IPS-NIHi7 (cell line): ENCODE results near the gene ACAP2.
"Not testable (repeated sequence)": the region's sequence is repeated elsewhere in the genome, so short reads cannot be mapped to it uniquely, and the experiment has no call there.

ENCODE experiments used
- DNase-seq: peaks from one replicate; pipeline ENCODE4 v3.0.0; 2012; ENCODE audit warnings: mixed read lengths; ENCODE audit errors: extremely low spot score

ACAP2 gene

DNA sequence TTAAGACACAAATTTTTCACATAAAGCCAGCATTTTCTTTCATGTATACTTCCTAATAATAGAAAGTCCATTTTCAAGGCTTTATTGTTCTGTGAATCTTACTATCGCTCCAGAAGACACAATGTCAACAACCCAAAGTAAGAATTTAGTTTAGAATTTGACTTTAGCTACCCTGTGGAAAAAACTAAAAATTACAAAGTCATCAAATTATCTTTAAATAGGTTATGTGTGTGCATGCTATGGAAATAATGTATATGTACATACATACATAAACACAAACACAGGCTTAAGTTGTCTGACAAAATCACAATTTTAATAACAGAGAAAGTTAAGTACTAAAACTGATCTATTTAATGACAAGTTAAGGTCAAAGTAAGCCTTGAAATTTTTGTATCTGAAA lies 151.7 kb downstream of the ACAP2 start:
- DNase-seq = no peak

DNA sequence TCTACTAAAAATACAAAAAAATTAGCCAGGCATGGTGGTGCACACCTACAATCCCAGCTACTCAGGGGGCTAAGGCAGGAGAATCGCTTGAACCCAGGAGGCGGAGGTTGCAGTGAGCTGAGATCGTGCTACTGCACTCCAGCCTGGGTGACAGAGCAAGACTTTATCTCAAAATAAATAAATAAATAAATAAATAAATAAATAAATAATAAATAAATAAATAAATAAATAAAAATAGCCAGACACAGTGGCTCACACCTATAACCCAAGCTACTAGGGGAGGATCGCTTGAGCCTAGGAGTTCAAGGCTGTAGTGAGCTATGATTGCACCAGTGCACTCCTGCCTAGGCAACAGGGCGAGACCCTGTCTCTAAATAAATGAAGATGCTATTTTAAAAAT lies 152.2 kb downstream of the ACAP2 start:
- not testable (repeated sequence) for DNase-seq

DNA sequence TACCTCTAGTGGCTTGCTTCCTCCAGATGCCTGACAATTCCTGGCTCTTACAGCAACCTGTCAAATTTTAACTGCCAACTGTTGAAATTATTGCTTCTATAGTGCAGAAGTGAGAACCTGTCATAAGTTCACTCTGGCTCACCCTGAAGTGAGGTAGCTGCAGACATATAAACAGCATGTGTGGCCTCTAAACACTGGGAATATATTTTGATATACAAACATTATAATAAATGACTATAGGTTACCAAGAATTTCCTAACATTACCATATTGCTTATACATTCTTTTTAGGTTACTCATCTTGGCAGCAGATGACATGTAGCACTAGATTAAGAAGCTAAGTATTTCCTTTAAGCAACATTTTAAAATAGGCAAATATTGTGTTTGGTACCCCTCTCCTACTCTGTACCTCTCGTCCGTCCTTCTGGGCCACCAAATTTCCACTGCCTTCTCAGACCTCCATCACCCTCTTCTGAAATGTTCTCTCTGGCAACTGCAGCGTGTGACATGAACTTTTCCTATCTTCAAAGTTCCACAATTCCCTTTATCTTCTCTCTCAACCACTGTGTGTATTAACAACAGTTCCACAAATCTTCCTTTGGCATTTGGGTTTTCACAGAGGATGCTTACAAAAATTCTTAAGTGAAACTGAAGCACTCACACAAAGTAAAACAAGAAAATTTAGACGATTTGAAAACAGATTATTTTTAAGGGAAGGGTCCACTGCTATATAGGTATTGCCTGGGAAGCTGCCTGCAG lies 156.5 kb downstream of the ACAP2 start:
- DNase-seq = no peak

DNA sequence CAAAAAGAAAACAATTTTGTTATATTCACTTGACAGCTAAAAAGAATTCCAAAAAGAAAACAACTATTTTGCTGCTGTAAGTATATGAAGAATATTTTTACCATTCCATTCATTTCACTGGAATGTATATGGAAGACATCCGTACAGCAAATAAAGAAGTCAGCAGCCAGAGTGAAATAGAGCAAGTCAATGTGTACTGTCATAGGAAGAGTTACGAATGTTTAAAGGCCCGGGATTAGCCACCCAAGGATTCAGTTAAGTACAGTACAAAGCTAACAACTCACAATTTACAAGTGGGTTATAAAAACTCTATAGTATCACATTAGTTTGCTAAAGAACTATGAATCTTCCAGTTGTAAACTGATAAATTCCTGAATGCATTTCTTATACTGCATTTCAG lies 157.4 kb downstream of the ACAP2 start:
- DNase-seq = no peak

DNA sequence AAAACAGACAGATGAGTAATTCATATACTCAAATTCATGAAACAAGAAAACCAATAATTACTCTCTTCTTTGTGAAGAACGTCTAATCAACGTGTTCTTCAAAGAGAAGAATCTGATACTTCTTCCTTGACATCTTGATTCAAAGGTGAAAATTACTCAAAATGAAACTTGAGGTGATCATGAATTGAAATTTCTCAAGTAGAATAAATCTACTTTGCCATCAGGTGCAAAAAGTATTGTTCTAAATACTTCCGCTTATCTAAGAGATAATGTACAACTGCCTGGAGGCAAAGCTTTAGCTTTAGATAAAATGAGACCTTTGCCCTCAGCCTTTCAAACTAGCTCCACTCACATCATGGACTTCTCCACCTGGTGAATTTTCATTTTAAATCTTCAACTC lies 158.0 kb downstream of the ACAP2 start:
- no peak for DNase-seq

DNA sequence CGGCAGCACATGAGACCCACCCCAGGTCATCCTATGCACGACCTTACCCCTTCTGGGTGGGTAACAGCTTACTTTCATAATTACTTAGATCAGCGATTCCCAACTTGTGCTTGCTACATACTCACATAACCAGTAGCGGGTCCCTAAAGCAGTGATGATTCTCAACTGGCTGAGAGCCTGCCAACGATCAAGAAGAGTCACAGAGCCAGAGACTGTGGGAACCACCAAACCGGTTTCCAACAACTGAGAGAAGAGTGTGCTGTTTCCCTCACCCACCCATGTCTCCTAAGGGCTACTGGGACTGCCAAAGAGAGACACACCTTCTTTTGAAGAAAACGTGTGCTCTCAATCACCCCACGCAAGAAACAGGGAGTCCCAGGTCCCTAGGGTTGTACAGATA lies 159.9 kb downstream of the ACAP2 start:
- DNase-seq = no peak

DNA sequence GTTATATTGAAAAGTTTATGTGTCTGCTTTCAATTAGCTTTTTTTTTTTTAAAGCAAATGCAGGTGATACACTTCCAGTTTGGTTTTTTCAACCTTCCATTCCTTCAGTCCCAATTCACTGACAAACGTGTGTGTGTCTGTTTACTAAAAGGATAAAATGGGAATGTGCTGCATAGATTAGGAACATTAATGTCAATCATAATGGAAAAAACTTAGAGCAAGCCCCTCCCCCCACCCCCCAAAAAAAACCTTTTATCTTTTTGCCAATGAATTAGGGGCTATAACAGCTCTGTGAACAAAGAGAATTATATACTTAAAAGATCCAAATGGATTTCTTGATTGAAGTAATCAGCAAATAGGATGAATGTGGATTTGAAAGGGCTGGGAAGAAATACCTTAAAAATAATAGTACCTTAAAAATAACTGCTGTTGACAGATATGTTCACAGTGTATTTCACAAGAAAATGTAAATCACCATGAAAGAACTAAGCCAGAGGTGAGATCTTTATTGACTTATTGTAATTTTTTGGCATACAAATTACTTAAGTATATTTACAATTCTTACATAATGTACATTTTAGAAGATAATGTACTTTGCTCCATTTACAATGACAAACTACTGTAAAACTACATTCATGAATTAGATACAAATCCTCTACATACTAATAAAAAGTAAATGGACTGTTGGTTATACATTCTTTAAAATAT lies 168.4 kb downstream of the ACAP2 start:
- no peak for DNase-seq

DNA sequence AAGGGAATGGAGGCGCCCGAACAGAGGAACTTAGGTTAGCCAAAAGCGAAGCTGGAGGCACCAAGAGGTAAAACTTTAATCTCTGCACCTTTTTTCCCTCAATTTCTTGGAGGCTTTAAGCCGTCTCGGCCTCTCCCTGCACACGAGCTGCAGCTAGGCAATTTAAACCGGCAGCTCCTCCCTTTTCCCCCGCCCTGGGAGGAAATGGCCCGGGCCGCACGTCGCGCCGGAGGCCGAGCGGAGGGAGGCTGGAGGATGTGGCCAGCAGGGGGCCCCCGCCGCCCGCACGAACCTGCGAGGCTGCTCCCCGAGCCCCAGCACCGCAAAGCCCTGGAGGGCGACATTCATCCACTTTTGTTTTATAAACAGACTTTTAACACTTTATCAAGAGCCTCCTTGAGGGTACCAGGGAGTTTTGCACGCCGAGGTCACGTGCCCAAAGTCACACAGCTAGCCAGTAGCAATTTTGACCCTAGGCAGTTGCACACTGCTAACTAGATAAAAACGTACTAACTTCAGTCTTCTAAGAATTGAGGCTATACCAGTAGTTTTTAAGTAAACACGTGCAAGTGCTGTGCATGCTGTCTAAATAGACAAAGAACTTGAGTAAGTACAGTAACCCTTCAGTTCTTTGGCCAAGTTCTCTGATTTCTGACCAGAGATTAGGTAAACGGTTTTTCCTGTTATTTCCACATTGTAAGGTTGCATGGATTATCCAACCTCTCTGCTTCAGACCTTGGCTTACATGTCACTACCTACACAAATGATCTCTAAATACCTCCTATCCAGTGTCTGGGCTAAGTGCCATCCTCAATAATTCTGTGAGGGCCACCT lies 171.2 kb downstream of the ACAP2 start:
- DNase-seq = peak; percentile 88

DNA sequence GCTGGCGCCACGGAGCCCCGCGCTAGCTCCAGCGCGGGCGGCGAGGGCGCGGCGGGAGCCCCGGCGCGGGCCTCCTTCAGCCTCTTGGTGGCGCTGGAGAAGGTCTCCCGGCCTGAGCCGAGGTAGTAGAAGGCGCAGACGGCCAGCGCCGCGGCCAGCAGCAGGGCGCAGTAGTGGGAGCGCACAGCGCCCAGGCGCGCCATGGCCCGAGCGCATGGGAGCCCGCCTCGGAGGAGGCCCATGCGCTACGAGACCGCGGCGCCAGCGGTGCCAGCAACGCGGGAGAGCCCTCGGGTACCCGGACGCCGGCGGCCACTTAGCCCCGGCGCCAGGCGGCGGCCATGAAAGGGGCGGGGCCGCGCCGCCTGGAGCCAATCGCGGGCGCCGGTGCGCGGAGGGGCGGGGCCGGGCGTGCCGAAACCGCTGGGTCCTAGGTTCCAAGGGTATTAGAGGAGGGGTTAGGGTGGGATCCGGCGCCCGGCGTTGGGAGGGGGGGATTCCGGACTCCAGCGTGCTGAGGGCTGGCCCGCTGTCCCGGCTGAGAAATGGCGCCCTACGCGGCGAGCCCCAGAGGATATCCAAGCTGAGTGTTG lies 171.9 kb downstream of the ACAP2 start, which contains the start of gene XXYLT1:
Gene XXYLT1 (minus strand): TSS at position 343 of the 593 bp plus-strand sequence. CDS start 101 bp downstream, at position 242.
- peak; percentile 94 for DNase-seq

DNA sequence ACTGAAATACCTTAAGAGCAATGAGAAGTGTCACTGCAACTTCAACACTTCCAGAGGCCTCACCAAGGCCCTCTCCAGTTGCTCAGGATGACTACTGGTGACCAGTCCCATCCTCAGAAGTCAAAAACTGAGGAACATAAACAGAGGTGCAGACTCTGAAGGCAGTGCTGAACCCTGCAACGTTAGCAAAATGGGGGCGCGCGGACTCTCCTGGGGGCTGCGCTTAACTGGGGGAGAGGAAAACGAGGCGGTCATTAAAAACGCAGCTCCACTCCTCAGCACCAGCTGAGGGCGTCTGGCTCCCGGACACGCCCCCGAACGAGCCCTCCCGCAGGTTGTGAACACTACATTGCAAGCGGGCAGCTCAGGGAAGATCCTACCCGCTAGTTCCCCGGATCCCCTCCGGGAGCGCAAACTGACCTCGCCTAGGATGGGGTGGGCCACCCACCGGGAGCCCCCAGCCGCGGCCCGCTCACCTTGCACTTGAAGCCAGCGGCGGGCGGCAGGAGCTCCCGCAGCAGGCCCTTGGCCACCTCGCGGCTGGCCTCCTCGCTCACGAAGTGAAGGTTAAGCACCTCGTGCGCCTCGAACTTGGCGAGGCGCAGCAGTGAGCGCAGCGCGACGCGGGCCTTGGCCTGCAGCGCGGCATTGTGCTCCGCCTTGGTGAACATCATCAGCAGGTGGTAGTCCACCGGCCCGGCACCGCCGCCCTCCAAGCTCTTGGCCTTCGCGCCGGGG lies 172.6 kb downstream of the ACAP2 start:
- peak; percentile 58 for DNase-seq

DNA sequence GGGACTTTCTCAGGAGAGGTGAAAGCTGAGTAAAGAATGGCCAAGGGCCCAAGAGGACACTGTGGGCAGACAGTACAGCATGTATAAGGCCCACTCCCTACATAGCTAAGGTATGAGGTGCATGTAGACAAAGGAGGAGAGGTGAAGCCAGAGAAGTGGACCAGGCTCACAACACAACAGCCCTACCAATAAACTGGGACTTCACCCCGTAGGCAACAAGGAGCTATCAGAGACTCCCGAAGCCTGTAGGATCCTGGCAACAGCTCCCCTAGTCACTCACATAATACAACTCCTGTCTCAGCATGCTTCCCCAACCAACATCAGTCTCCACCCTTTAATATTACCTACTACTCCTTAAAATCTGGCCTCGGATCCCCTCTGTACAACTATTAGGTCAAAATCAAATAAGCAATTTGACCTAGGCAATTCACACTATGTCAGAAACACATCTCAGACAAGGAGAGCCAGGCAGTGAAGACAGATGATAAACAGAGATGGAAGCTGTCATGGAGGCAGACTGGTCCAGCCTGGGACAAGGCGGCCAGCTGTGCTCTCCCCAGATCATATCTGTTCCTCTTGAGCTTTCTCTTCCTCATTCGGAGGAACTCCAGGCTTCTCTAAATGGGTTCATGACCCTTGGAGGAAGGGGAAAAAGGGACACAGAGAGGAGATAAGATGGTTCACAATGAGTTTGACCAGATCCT lies 173.3 kb downstream of the ACAP2 start:
- no peak for DNase-seq

DNA sequence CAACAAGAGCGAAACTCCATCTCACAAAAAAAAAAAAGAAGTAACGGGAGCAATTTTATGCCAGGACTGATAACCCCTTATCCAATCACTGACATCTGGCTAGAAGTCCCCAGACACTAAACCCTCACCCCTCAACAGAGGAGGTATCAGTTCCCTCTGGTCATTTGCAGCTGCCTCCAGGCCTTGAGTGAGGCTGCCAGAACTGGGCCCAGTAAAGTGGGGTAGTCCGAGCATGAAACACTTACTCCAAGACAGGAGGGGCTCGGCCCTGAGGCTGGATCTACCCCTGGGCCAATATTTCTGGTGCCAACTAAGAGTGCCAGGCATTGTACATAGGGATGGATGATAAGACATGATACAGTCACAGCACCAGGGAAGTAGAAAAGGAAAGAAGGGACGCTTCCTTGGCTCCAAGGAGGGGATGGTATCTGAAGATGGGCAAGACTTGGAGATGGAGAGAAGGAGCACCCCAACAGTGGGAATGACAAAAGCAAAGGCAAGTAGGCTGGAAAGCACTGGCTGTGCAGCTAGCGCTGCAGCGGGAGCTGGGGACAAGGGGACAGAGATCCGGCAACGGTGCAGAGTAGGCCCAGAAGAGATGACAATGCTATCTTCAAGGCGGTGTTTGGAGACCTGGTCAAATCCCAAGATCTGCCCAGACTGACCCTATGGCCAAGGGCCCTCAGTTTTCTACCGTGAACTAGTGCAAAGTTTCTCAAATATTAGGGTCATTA lies 174.1 kb downstream of the ACAP2 start:
- DNase-seq = no peak

DNA sequence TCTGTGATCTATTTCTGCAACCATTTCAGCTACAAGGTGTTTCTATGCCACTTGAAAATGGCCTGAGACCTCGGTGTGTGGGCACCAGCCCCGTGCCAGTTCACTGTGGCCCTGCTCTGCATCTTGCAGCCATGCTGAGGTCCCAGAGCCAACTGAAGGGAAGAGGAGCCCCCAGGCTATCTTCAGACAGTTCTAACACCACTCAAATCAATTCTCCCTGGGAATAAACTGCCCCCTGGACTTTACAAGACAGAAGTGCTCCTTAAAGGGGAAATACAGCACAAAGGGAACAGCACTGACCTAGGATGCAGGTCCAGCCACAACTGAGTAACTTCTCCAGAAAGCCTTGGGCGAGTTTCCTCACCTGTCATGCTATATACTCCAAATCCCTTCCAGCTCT lies 175.7 kb downstream of the ACAP2 start:
- no peak for DNase-seq

DNA sequence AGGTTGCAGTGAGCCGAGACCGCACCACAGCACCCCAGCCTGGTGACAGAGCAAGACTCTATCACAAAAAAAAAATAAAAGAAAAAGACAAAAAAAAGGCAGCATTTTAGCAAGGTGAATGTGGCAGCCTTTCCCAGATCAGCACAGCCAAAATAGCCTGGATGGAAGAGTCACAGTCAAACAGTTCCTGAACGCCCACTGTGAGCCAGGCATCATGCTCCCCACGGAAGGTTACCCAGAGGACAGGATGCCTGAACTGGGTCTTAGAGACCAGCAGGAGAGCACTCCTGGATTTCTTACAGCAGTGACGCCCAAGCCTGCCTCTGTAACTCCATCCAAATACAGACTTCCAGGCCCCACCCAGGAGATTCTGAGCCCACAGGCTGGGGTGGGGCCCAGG lies 176.4 kb downstream of the ACAP2 start:
- DNase-seq = no peak

DNA sequence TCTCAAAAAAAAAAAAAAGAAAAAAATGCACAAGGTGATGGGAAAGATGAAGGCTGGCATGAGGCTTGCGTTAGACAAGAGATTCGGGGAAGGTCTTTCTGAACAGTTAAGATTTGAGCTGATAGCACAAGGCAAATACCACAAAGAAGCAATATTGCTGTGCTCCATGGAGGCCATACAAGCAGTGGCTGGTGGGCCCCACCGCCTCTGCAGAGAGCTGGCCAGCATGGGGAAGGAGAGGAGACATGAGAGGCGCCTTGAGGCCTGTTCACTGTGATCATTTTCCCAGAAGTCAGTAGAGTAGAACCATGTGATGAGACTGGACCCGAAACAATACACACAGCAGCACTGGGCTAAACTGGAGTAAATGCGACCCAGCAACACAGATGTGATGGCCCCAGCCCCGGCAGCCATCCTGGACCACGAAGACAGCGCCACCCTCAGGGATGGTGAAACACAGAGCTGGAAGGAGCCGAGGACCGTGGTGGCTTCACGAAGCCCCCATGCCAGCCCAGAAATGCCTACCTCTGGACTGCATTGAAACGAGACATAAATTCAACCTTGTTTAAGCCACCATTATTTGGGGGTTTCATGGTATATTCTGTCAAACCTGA lies 177.3 kb downstream of the ACAP2 start:
- DNase-seq = no peak

DNA sequence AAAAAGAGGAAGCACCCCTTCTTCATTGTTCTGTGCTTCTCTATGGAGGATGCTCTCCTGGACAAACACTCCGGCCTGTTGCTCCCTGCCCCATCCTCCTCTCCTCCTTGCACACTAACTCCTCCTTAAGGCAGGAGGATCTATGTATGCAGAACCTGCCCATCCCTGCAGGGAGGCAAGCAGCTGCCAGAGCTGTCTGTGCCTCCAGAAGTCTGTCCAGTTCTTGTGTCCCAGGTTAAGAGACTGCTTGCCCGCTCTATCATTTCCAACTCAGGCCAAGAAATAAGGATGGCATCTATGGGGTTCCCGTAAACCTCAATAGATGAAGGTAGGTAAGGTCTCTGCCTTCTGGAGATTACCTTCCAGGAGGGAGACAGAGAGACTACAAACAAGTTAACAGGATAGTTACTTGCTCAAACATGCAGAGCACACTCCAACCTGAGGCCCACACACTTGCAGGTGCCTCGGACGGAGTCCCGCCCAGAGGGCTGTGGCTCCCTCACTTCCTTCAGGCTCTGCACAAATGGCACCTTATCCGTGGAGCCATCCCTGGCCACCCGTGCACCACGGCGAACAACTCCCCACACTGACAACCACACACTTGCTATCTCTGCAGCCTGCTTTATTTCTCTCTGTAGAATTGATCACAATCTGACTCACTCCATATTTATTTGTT lies 178.8 kb downstream of the ACAP2 start:
- DNase-seq = no peak

DNA sequence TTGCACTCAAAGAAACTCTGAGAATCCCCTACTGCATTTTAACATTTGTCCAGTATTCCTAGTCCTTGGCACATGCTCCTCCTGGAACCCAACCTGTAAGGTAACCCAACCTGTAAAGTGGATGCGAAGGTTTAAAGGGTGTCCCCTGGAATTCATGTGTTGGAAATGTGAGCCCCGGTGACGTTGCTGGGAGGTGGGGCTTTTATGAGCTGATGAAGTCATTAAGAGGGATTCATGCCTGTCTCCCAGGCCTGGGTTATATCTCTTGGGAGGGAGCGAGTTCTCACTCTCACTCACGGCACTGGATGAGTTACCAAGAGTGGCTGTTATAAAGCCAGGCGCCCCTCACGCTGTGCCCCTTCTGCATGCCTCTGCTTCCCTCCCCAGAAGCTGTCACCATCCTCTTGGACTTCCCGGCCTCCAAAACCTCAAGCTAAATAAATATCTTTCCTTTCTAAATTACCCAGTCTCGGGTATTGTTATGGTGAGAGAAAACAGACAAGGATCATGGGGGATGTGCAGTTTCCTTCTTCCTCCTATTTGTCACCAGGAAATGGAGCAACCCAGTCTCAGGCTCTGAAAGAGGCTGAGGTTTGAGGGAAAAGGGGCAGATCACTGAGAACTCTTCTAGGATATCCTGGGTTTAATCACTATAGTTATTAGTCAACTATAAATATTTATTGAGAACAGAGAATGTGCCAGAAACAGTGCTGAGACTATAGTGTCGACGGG lies 179.5 kb downstream of the ACAP2 start:
- DNase-seq = no peak

DNA sequence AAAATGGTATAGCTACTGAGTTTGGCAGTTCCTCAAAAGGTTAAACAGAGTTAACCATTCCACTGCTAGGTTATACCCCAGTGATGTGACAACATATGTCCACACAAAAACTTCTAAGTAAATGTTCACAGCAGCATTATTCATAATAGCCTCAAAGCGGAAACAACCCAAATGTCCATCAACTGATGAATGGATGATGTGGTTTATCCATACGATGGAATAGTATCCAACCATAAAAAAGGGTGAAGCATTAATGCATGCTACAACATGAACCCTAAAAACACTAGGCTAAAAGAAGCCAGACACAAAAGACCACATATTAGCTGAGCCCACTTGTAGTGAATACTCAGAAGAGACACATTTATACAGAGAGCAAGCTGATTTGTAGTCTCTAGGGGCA lies 180.9 kb downstream of the ACAP2 start:
- no peak for DNase-seq
